Putamen (tissue), 1 donor: ENCODE measurements around the gene MRPL43.

Experiments
- DNase-seq: peaks from one replicate; pipeline ENCODE4 v3.0.0-alpha.2; 2016; ENCODE audit warnings: low spot score

MRPL43 gene

GRCh38 chr10:101002456-101002855, 15.2 kb upstream of the MRPL43 start:
- no peak for DNase-seq

- DNase-seq = no peak
Observed at GRCh38 chr10:101001659-101002035, 14.3 kb upstream of the MRPL43 start.

- peak; percentile 86 for DNase-seq
Observed at GRCh38 chr10:101000915-101001658, 13.8 kb upstream of the MRPL43 start.

GRCh38 chr10:101000127-101000914, 13.0 kb upstream of the MRPL43 start:
- DNase-seq = no peak

GRCh38 chr10:100999742-101000126, 12.4 kb upstream of the MRPL43 start, which contains the start of gene LZTS2:
Gene LZTS2 (plus strand): TSS chr10:100999808. CDS start chr10:101002539, 2,731 bp downstream.
- no peak for DNase-seq

GRCh38 chr10:100998991-100999741, 11.9 kb upstream of the MRPL43 start:
- peak; percentile 88 for DNase-seq

GRCh38 chr10:100998183-100998990, 11.1 kb upstream of the MRPL43 start:
- DNase-seq = peak; percentile 96

- peak; percentile 61 for DNase-seq
Observed at GRCh38 chr10:100997360-100998182, 10.3 kb upstream of the MRPL43 start.

- no peak for DNase-seq
Observed at GRCh38 chr10:100996678-100997359, 9.5 kb upstream of the MRPL43 start.

GRCh38 chr10:100995181-100995580, 7.9 kb upstream of the MRPL43 start:
- DNase-seq = no peak

- peak; percentile 75 for DNase-seq
Observed at GRCh38 chr10:100993986-100994708, 6.8 kb upstream of the MRPL43 start.

GRCh38 chr10:100989088-100989487, 1.8 kb upstream of the MRPL43 start:
- DNase-seq = no peak

- DNase-seq = no peak
Observed at GRCh38 chr10:100988166-100988565, 869 bp upstream of the MRPL43 start.

- DNase-seq = no peak
Observed at GRCh38 chr10:100987685-100988049, 370 bp upstream of the MRPL43 start.

GRCh38 chr10:100986623-100986951, 710 bp downstream of the MRPL43 start:
- no peak for DNase-seq

GRCh38 chr10:100985336-100985735, 2.0 kb downstream of the MRPL43 start:
- DNase-seq = no peak

GRCh38 chr10:100984672-100985177, 2.6 kb downstream of the MRPL43 start:
- no peak for DNase-seq

- no peak for DNase-seq
Observed at GRCh38 chr10:100983868-100984671, 3.2 kb downstream of the MRPL43 start.
